Activated naive CD4-positive, alpha-beta T cell treated with anti-CD3 and anti-CD28 coated beads, Interleukin-2, amount 50 U/mL, for 24 hours (primary cell): ENCODE data around the gene HABP4.

Experiments
- H3K27ac Mint-ChIP-seq: one replicate; pipeline ENCODE4 v1.8.0; 2021; ENCODE audit warnings: mild to moderate bottlenecking, mixed read lengths
- H3K27me3 Mint-ChIP-seq: one replicate; pipeline ENCODE4 v1.8.0; 2021; ENCODE audit warnings: mixed read lengths
- H3K36me3 Mint-ChIP-seq: one replicate; pipeline ENCODE4 v1.8.0; 2021; ENCODE audit warnings: mixed read lengths
- H3K4me1 Mint-ChIP-seq: one replicate; pipeline ENCODE4 v1.8.0; 2021; ENCODE audit warnings: mixed read lengths
- H3K4me3 Mint-ChIP-seq: one replicate; pipeline ENCODE4 v1.8.0; 2021; ENCODE audit warnings: mild to moderate bottlenecking, mixed read lengths
- H3K9me3 Mint-ChIP-seq: one replicate; pipeline ENCODE4 v1.8.0; 2021; ENCODE audit warnings: mixed read lengths

Gene HABP4

DNA sequence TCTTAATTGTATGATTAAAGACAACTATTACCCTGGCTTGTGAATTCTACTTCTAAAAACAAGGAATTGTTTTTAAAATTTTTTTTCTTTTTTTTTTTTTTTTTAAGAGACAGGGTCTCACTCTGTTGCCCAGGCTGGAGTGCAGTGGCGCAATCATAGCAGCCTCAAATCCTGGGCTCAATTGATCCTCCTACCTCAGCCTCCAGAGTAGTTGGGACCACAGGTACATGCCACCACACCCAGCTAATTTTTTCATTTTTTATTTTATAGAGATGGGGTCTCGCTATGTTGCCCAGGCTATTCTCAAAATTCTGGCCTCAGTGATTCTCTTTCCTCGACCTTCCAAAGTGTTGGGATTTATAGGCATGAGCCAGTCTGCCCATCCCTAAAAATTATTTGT, 62.3 kb downstream of the HABP4 start:
- Mint-ChIP-seq H3K27ac (no peak overlapping the region), H3K27me3 (no peaks in the 10 kb centered on the region), H3K4me1 (peaks cover 7% of the 10 kb centered on the region), H3K36me3 (peaks cover 3% of the 10 kb centered on the region), H3K4me3 (no peak overlapping the region), H3K9me3 (no peaks in the 10 kb centered on the region)

DNA sequence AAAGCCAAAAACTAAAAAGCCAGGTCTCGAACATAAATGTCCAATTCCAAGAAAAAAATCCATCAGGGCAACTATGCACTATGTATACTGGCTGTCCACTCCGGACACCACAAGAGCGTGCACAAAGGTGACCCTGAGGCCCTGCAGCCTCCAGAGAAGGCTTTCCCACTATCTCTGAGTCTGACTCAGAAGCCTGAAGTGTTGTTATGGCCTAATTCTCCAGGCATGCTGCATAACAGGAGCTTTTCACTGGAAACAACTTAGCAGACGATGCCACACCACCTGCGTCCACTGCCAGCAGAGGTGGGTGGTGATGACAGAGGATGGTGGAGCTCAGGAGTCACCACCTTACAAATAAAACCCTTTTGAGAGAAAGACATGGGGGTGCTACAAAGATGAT, 63.7 kb downstream of the HABP4 start:
- no peaks in the 10 kb centered on the region for H3K9me3 Mint-ChIP-seq
- no peak overlapping the region for H3K4me3 Mint-ChIP-seq

DNA sequence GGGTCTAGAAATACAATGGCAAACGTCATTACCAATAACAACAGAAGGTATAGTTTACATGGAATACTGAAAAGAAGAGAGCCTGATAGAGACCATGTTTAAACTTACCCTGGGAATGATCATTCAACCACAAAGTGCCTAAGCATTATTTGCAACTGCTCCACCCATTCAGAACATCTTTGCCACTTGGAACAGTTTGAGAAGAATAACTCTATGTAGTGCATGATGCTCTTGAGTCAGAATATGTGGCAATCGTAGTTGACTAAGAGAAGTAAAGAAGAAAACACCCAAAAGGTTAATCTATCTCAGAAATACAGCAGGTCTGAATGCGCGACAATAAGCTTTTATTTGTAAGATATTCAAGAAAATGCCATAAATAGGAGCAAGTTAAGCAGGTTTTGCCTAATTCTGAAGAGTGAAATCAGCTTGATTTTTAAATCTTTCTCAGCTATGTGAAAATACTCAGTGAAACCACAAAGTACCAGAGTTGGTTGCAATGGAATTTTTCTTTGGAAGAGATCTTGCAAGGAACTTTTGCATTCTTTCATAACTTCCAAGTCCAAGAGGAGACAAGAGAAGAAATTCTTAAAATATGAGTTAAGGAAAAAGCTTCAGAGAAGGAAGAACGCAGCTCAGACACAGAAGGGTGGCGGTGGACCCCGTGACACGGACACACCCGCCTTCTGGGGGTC, 64.3 kb downstream of the HABP4 start:
- Mint-ChIP-seq H3K36me3 (peaks cover 1% of the 10 kb centered on the region), H3K9me3 (no peaks in the 10 kb centered on the region), H3K27ac (no peak overlapping the region), H3K4me1 (peaks cover 7% of the 10 kb centered on the region), H3K4me3 (no peak overlapping the region), H3K27me3 (no peaks in the 10 kb centered on the region)

More for the DNA sequence above, 63.7 kb downstream of the HABP4 start:
- peaks cover 7% of the 10 kb centered on the region for H3K4me1 Mint-ChIP-seq
- H3K27ac Mint-ChIP-seq, result no peak overlapping the region
- no peaks in the 10 kb centered on the region for H3K27me3 Mint-ChIP-seq
- peaks cover 1% of the 10 kb centered on the region for H3K36me3 Mint-ChIP-seq

DNA sequence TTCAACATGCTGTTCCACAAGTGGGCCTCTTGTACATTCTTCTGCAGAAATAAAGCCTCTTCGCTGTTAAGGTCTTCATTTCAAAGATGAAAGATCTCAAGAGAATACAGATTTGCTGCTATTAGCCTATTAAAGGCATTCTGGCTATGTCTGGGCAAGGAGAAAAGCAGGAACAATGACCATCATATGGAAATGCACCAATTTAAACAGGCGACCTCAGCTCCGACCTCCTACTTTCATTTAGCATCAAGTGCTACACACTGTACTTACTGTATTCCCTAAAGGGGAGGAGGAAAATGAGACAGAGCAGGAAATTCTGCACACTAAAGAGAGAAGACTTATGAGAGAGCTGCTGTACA, 64.8 kb downstream of the HABP4 start:
- Mint-ChIP-seq H3K27ac (no peak overlapping the region), H3K27me3 (no peaks in the 10 kb centered on the region), H3K36me3 (peaks cover 3% of the 10 kb centered on the region), H3K4me1 (peaks cover 7% of the 10 kb centered on the region), H3K9me3 (no peaks in the 10 kb centered on the region), H3K4me3 (no peak overlapping the region)

DNA sequence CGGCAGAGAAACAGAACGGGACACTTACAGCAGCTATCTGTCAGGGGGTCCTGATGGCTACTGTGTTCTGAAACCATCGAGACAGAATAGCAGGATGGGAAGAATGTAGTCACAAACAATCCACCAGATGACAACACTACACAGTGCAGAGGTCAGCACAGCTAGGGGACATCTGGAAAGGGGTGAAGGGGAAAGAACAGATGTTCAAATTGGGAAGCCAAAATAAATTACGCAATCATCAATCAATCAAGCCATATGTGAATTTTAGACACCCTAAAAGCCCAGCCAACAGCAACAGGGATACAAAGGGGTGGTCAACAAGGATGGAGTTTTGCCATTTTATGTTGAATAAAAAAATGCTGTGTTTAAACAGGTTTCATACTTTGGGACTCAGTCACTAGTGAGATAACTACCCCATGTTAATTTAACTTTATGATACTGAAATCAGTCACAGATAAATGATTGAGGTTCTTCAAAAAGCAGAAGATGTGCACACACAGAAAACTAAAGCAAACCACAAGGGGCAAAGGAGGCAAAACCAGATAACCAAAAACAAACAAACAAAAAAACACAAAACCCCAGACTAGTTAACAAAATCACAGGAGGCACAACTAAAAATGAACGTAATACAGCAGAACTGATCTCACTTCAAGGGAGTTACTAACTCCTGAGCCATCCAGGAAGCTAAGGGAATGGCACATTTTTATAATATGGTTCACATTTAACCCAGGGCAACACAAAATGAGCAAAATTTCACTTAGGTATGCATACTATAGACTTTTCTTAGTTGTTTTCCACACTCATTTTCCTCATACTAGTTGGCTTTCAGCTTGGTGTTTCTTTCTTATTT, 65.9 kb downstream of the HABP4 start:
- Mint-ChIP-seq H3K27ac (no peak overlapping the region), H3K4me1 (peaks cover 4% of the 10 kb centered on the region), H3K9me3 (no peaks in the 10 kb centered on the region), H3K27me3 (no peaks in the 10 kb centered on the region), H3K36me3 (peaks cover 5% of the 10 kb centered on the region), H3K4me3 (no peak overlapping the region)

DNA sequence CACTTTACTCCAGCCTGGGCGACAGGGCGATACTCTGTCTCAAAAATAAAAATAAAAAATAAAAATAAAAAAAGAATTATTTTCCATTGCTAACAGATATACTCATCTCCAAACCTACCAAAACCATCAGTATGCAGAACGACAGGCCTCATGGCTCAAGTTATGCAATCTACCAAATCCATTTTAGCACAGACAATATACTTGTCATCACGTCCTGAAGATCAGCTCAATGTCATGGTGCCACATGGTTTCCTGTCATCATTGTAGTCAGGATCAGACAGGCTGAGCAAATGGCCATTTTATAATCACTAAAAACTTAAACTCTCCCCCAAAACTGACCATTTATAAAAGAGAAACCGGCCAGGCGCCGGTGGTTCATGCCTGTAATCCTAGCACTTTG, 69.1 kb downstream of the HABP4 start:
- H3K9me3 Mint-ChIP-seq, result no peaks in the 10 kb centered on the region
- H3K36me3 Mint-ChIP-seq, result peaks cover 7% of the 10 kb centered on the region
- no peak overlapping the region for H3K27ac Mint-ChIP-seq
- no peak overlapping the region for H3K4me3 Mint-ChIP-seq
- H3K27me3 Mint-ChIP-seq, result no peaks in the 10 kb centered on the region
- peaks cover 26% of the 10 kb centered on the region for H3K4me1 Mint-ChIP-seq

DNA sequence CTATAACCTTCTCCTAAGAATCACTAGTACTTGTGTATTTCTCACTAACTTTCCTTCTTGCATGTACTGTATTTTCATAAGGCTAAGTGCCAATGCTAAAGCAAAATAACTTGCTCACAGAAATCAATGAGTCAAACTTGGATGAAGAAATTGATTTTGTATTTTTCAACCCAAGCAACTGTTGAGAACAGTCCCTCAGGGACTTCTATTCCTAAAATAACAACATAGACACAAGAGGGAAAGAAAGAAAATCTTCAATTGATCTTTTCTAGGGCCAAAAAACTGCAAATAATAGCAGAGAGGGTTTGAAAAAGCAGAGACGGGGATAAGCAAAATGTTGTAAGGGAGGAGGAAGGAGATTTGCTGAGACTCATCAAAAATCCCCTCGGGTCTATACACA, 69.8 kb downstream of the HABP4 start:
- Mint-ChIP-seq H3K27ac (no peak overlapping the region), H3K9me3 (no peaks in the 10 kb centered on the region), H3K27me3 (no peaks in the 10 kb centered on the region), H3K4me1 (peaks cover 26% of the 10 kb centered on the region), H3K4me3 (no peak overlapping the region), H3K36me3 (peaks cover 8% of the 10 kb centered on the region)

DNA sequence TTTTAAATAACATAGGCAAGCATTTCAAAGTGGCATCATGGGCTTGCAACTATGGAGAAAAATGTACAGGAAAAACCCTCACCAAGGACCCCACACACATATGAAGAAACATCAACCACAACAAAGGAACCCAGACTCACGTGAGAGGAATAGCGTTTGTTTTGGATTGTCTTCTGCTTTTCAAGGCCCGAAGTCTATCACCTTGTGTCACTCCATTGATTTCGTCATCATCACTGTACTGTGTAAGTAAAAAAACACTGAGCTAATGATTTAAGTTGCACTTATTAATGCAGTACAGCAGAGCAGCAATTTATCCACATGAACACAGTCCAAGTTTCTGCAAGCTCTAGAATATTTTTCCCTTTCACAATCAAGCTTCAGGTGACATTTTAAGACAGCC, 72.4 kb downstream of the HABP4 start:
- no peaks in the 10 kb centered on the region for H3K27me3 Mint-ChIP-seq
- H3K4me3 Mint-ChIP-seq, result peak overlapping the region; percentile 19
- H3K4me1 Mint-ChIP-seq, result peaks cover 26% of the 10 kb centered on the region
- H3K27ac Mint-ChIP-seq, result no peak overlapping the region
- H3K36me3 Mint-ChIP-seq, result peaks cover 11% of the 10 kb centered on the region
- no peaks in the 10 kb centered on the region for H3K9me3 Mint-ChIP-seq

DNA sequence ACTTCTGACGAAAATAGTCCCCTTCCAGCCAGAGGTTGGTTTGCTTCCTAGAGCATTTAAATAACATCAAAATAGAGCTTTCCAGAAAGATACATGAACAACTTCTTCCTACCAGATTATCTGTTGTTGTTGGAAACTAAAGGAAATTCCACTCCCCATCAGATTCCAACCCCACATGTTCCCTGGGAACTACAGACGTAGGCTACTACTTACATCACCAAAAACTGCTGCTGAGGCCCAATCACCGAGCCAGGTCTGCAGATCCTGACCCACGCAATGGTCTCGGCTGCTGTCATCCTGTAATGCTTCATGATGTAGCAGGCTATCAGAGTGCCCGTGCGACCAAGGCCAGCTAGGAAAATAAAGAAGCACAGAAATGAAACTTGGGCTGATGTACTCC, 73.4 kb downstream of the HABP4 start:
- Mint-ChIP-seq H3K27me3 (no peaks in the 10 kb centered on the region), H3K4me1 (peaks cover 26% of the 10 kb centered on the region), H3K27ac (no peak overlapping the region), H3K36me3 (peaks cover 14% of the 10 kb centered on the region), H3K9me3 (no peaks in the 10 kb centered on the region), H3K4me3 (no peak overlapping the region)

DNA sequence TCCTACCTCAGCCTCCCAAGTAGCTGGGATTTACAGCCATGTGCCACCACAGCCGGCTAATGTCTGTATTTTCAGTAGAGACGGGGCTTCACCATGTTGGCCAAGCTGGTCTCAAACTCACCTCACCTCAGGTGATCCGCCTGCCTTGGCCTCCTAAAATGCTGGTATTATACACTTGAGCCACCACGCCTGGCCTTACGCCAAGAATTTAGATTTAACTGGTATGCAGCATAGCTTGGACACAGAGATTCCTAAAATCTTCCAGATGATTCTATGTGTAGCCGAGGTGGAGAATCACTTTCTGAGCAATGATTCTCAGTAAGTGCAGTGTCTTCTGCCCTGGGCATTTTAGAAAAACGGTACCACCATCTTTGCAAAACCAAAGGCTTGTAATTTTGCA, 74.1 kb downstream of the HABP4 start:
- Mint-ChIP-seq H3K9me3 (no peaks in the 10 kb centered on the region), H3K27me3 (no peaks in the 10 kb centered on the region), H3K4me3 (no peak overlapping the region), H3K27ac (no peak overlapping the region), H3K36me3 (peaks cover 13% of the 10 kb centered on the region), H3K4me1 (peaks cover 26% of the 10 kb centered on the region)

DNA sequence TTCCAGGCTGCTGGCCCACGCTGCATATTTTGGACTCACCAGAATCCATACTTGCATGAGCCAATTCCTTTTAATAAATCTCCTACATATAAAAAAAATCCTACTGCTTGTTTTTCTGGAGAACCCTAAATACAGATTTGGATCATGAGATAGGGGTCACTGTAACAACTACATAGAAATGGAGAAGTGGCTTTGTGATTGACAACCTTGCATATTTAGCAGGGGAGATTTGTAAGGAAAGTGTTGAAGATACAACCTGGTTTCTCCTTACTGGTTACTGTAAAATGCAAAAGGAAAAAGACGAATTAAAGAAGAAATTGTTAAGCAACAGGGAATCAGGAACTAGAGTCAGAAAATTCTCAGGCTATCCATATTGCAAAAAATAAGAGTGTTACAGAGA, 74.8 kb downstream of the HABP4 start:
- H3K4me1 Mint-ChIP-seq, result peaks cover 25% of the 10 kb centered on the region
- no peaks in the 10 kb centered on the region for H3K27me3 Mint-ChIP-seq
- peaks cover 12% of the 10 kb centered on the region for H3K36me3 Mint-ChIP-seq
- no peaks in the 10 kb centered on the region for H3K9me3 Mint-ChIP-seq
- H3K27ac Mint-ChIP-seq, result no peak overlapping the region
- no peak overlapping the region for H3K4me3 Mint-ChIP-seq

DNA sequence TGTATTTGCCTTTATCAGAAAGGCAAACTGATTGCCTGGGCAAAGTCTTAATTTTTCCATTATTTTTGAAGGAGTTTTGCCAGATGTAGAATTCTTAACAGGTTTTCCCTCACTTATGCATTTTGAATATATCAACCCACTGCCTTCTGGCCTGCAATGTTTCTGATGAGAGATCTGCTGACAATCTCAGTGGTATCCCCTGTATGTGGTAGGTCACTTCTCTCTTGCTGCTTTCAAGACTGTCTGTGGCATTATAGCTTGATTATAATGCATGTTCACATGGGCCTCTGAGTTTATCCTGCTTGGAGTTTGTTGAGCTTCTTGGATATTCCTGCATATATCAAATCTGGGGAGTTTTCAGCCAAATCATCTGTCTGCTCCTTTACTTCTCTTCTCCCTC, 82.2 kb downstream of the HABP4 start:
- H3K4me3 Mint-ChIP-seq, result no peak overlapping the region
- no peaks in the 10 kb centered on the region for H3K27me3 Mint-ChIP-seq
- H3K27ac Mint-ChIP-seq, result no peak overlapping the region
- H3K9me3 Mint-ChIP-seq, result no peaks in the 10 kb centered on the region
- H3K36me3 Mint-ChIP-seq, result peaks cover 12% of the 10 kb centered on the region
- no peaks in the 10 kb centered on the region for H3K4me1 Mint-ChIP-seq

DNA sequence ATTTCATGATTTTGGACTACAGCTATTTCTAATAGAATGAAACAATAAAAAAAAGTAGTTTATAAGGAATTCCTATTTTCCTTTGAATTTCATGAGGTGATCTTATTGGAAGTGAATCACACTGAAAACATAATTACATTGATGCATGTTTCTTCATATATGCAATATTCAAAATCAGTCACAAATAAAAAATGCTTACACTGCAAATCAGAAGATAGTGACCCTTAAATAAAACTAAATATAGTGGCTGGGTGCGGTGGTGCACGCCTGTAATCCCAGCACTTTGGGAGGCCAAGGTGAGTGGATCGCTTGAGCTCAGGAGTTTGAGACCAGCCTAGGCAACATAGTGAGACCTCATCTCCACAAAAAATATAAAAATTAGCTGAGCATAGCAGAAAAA, 90.1 kb downstream of the HABP4 start:
- no peaks in the 10 kb centered on the region for H3K27me3 Mint-ChIP-seq
- no peak overlapping the region for H3K27ac Mint-ChIP-seq
- H3K36me3 Mint-ChIP-seq, result peaks cover 11% of the 10 kb centered on the region
- H3K4me1 Mint-ChIP-seq, result no peaks in the 10 kb centered on the region
- no peaks in the 10 kb centered on the region for H3K9me3 Mint-ChIP-seq
- H3K4me3 Mint-ChIP-seq, result no peak overlapping the region
